Measurements from ENCODE around the gene LMBR1. TPM values are rescaled to one million over a fixed set of nuclear protein-coding genes. Genes with fewer than 3 reads are reported as not detected.
"Not testable (repeated sequence)": the region's sequence is repeated elsewhere in the genome, so short reads cannot be mapped to it uniquely, and the experiment has no call there.

Gene LMBR1
- polyA plus RNA-seq, 3 donors: 45.2 to 48.0 (median 45.4) TPM

DNA sequence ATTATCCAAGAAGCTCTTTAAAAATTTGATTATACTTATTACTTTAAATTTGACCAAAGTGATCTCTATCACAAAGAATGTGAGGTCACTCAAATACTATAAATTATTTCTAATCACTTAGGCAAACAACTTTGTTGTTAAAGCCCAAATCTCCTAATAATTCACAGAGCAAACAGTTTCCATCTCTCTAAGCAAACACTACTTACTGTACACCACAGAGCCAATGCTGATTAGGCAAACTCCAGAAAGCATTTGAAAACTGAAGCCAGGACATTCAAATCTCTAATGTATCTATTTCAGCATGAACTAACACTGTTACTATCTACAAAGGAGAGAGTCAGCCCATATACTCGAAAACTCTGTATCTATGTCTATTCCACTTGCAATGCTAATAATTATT lies 145.3 kb downstream of the LMBR1 start:
- DNase-seq (ENCODE audit: extremely low read depth in 1 of 11, low read depth in 9 of 11, low spot score in 4 of 11): no peak

DNA sequence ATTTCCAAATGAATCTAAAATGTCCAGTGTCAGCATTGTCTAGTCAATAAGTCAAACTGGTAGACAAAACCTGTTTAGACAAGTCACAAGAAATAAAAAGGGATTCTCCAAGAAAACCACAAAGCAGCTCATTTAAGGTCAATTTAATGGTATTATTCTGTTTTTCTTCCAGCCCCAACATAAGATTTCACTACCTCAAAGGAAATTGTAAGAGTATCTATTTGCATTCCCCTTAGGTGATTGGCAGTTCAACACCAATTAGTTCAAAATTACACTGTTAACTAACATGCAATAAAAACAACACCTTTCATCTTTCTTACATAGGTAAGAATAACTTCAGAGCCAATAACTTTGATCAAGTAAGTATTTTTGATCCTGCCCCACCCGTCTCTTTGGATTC lies 146.1 kb downstream of the LMBR1 start:
- DNase-seq (ENCODE audit: extremely low read depth in 1 of 11, low read depth in 9 of 11, low spot score in 4 of 11): no peak

DNA sequence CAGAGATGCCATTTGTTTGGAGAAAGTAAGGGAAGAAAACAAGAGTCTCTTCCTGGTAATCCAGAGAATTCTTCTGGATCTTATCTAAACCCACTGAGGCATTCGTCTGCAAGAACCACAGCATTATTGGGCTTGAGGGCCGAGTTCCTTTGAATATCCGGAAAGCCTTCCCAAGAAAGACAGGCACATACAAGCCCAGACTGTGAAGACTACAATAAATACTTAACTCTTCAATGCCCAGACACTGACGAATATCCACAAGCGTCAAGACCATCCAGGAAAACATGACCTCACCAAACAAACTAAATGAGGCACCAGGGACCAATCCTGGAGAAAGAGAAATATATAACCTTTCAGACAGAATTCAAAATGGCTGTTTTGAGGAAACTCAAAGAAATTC lies 153.4 kb downstream of the LMBR1 start:
- no peak for DNase-seq (ENCODE audit: extremely low read depth in 1 of 11, low read depth in 9 of 11, low spot score in 4 of 11)

DNA sequence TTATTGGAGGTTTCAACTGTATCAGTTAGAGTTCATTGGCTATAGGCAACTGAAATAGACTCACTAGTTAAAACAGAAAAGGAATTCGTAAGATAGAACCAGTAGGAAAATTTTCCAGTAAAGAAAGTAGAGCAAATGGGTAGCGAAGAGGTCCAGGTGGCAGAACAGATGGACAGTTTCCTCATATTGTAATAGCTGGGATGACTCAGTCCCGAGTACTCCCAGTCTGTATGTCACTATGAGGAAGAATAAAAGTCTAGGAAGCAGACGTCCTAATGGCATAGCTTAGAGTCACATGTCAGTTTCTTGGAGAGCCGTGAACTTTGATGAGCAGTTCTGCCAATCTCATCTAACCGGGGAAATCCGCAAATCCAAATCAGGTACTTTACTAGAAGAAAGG lies 157.1 kb downstream of the LMBR1 start:
- no peak for DNase-seq (ENCODE audit: extremely low read depth in 1 of 11, low read depth in 9 of 11, low spot score in 4 of 11)

DNA sequence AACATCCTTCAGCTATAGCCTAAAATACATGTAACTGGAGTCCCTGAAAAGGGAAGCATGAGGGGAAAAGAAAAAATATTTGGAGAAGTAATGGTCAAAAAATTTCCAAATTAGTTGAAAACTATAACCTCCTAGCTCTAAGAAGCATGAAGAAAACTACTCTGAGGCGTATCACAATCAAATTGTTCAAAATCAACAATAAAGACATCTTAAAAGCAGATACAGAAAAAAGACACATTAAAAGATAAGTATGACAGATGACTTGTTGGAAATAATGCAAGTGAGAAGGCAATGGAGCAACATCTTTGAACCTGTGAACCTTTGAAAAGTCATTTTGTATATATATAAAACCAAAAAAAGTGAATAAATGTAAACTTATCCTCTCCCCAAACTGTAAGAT lies 159.3 kb downstream of the LMBR1 start:
- DNase-seq (ENCODE audit: extremely low read depth in 1 of 11, low read depth in 9 of 11, low spot score in 4 of 11): no peak

DNA sequence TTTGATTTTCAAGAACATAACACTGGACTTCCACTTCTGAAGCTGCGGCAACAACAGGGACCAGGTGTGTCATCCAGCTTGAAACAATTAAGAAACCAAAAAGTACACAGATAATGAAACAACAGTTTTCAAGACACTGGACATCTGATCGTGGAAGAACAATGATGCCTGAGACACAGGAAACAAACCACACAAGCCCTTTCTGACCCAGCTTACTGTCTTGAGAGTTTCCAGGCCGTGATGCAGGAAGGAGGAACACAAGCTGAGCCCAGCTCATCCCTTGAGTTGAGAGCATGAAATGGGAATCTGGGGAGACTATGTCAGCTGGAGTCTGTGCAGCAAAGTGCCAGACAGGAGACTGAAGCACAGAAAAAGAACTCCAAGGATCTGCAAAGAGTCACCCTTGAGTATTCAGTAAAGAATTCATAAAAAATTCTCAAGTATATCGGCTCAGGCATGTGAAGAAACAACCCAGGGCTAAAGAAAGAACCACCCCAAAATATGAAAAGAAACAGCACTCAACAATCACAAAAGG lies 160.8 kb downstream of the LMBR1 start:
- no peak for DNase-seq (ENCODE audit: extremely low read depth in 1 of 11, low read depth in 9 of 11, low spot score in 4 of 11)

DNA sequence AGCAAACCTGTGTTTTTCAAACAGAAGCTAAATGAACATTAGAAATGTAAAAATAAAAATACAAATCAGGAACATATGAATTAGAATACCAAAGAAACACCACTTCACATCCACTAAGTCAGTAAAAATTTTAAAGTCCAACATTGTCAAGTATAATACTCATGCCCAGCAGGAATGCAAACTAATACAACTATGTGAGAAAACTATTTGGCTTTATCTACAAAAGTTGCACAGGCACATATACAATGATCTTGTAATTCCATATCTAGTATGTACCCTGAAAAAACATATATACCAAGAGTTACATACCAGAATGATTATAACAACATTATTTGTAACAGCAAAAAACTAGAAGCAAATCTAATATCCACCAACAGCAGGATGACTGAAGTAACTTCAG lies 161.3 kb downstream of the LMBR1 start:
- DNase-seq (ENCODE audit: extremely low read depth in 1 of 11, low read depth in 9 of 11, low spot score in 4 of 11): no peak

DNA sequence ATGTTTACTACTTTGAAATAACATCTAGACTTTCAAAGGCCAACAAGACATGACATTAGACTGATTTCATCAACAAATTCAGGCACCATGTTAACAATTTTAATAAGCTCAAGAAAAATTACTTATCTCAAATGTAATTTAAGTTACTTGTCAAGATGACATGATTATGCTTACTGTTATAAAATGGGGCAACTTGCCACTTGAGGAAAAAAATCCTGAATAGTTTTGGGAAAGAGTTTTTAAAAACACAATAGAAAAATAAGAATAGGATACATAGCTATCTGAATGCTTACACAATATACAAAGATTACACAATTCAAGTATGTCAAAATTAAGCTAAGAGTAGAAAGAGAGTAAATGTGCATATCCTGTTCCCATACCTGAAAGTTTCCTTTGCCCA lies 167.0 kb downstream of the LMBR1 start:
- DNase-seq (ENCODE audit: extremely low read depth in 1 of 11, low read depth in 9 of 11, low spot score in 4 of 11): no peak

DNA sequence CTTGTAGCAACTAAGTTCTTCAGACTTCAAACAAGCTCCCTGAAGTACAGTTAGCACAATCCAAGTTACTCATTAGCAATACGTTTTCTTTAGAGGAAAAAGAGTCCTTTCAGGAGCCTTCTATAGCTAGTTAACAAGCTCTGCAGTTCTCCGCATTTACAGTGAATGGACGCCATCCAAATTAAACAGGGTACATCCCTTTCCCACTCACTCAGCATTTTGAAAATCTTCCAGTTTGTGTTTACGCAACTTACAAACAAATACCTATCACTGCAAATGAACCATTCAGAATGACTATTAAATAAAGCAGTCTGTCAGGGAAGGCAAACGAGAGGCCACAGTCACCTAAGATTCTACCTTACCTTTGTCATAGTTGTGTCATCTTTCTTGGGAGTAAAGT lies 167.9 kb downstream of the LMBR1 start:
- DNase-seq (ENCODE audit: extremely low read depth in 1 of 11, low read depth in 9 of 11, low spot score in 4 of 11): peak in 1 of 11 donors; percentile 2

DNA sequence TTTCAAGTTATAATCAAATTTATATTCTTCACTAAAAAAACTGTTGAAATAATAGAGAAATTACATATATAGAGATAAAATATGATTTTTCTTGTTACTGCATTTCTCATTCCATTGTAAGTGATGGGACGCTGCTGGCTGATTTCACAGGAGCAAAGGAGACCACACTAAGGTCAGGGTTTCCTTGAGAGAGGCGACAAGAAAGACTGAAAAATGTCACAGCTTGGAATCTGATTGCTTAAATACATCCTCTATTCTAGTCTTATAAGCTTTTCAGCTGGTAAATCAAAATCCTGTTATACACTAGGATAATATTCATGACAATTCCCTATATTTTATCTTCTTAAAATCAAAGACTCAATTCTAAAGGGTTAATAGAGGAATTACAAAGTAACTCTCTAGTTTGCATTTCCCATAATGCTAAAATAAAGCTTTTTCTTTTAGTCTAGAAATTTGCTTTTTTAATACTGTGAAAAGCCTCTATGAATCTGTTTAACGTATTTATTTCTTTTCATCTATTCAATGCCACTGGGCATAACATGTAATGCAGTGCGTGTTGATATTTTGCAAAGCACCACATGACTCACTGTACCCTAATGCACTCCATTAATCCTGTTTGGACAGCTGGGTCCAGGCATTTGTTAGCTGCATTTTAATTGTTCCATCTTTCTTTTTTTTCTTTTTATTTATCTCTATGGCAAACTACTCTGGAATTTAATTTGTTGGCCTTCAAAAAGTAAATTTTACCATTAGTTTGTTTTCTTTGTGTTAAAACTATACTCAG lies 170.7 kb downstream of the LMBR1 start:
- no peak for DNase-seq (ENCODE audit: extremely low read depth in 1 of 11, low read depth in 9 of 11, low spot score in 4 of 11)

DNA sequence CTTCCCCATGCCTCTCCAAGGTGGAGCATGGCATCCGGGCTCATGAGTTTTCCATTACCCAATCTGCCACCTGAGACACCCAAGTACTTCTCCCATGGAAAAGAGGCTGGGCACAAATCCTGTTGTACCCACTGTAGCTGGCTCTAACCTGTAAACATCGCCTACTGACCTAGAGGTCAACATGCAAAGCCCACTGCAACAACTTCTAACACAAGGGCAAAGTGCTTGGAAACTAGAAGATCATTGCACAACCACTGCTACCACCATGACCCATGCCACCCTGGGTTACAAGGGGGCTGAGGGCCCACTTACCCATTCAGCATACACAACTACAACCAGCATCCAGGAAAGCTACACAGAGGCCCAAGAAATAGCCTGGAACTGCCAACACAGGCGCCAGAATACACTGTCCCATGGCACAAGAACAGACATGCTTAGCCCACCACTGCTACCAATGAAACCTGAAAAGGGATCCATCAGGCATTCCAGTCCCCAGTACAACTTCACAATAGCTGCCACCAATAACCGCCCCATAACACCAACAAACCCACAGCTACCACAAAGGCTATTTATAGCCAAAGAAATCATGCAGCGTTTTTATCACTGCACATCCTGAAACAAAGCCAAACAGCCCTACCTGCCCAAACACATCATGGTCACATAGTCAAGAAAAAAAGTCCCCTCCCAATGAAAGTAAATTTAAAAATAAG lies 189.1 kb downstream of the LMBR1 start:
- DNase-seq (ENCODE audit: extremely low read depth in 1 of 11, low read depth in 9 of 11, low spot score in 4 of 11): no peak

DNA sequence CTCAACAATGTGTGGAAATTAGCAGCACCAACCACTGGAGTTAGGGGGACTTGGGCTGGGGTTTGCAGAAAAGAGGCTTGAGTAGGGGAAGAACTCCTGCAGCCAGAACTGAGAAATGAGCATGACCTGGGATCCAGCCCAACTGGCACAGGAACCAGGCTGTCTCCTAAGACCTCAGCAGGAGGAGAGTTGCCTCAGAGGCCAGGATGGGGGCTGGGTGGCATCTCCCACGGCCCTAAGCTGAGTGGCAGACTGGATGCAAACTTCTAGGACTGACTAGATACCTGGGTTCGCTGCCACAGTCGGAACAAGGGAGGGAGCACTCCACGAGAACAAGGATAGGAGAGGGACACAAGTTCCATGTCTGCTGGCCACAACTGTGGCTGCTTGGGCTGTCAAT lies 189.8 kb downstream of the LMBR1 start:
- no peak for DNase-seq (ENCODE audit: extremely low read depth in 1 of 11, low read depth in 9 of 11, low spot score in 4 of 11)

DNA sequence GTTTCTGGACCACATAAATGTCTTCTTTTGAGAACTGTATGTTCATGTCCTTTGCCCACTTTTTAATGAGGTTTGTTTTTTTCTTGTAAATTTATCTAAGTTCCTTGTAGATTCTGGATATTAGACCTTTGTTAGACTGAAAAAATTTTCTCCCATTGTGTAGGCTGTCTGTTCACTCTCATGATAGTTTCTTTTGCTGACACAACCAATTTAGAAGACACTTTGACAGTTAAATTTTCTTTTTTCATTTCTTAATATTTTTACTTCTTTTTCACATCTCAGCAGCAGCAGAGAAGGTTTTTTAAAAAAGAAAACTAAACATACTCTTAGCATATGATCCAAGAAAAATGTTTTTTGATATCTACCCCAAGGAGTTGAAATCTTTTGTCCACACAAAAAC lies 190.6 kb downstream of the LMBR1 start:
- DNase-seq (ENCODE audit: extremely low read depth in 1 of 11, low read depth in 9 of 11, low spot score in 4 of 11): no peak

DNA sequence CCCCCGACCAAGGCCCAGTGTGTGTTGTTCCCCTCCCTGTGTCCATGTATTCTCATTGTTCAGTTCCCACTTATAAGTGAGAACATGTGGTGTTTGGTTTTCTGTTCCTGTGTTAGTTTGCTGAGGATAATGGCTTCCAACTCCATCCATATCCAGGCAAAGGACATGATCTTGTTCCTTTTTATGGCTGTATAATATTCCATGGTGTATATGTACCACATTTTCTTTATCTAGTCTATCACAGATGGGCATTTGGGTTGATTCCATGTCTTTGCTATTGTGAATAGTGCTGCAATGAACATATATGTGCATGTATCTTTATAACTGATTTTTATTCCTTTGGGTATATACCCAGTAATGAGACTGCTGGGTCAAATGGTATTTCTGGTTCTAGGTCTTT lies 191.2 kb downstream of the LMBR1 start:
- not testable (repeated sequence) for DNase-seq (ENCODE audit: extremely low read depth in 1 of 11, low read depth in 9 of 11, low spot score in 4 of 11)

DNA sequence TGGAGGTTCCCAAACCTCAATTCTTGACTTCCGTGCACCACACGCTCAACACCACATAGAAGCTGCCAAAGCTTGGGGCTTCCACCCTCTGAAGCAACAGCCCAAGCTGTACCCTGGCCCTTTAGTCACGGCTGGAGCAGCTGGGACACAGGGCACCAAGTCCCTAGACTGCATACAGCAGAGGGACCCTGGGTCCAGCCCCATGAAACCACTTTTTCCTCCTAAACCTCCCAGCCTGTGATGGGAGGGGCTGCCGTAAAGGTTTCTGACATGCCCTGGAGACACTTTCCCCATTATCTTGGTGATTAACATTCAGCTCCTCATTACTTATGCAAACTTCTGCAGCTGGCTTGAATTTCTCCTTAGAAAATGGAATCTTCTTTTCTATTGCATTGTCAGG lies 194.5 kb downstream of the LMBR1 start:
- not testable (repeated sequence) for DNase-seq (ENCODE audit: extremely low read depth in 1 of 11, low read depth in 9 of 11, low spot score in 4 of 11)

DNA sequence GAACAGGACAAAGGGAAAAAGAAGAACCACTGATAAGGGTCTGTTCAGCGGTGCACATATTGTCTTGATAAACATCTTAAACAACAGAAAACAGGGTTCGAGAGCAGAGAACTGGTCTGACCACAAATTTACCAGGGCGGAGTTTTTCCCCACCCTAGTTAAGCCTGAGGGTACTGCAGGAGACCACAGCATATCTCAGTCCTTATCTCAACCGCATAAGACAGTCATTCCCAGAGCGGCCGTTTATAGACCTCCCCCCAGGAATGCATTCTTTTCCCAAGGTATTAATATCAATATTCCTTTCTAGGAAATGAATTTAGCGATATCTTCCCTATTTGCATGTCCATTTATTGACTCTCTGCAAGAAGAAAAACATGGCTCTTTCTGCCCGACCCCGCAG lies 195.7 kb downstream of the LMBR1 start:
- not testable (repeated sequence) for DNase-seq (ENCODE audit: extremely low read depth in 1 of 11, low read depth in 9 of 11, low spot score in 4 of 11)

DNA sequence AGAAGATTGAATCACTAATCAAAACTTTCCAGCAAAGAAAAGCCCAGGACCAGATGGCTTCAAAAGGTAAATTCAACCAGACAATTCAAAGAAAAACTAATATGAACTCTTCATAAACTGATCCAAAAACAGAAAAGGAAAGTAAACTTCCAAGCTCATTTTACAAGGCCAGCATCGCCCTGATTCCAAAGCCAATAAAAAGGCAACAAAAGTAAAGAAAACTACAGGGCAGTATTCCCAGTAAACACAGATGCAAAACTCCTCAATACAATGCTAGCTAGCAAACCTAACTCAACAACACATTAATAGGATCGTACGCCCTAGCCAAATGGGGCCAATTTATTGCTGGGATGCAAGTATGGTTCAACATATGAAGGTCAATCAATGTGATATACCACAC lies 199.4 kb downstream of the LMBR1 start:
- no peak for DNase-seq (ENCODE audit: extremely low read depth in 1 of 11, low read depth in 9 of 11, low spot score in 4 of 11)

DNA sequence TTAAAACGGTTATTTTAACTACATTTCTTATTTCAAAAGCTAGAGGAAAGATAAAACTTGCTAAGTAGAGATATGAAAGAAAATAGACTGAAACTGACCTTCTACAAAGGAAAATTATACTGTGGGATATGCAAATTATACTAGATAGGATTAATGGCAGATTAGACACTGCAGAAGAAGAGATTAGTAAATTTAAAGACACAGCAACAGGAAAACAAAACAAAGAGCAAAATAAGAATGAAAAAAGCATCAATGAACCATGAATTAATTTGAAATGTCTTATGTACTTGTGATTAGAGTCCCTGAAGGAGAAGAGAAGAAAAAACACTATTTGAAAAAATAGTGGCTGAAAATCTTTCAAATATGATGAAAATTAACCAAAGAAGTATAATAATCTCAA lies 200.1 kb downstream of the LMBR1 start:
- DNase-seq (ENCODE audit: extremely low read depth in 1 of 11, low read depth in 9 of 11, low spot score in 4 of 11): no peak

DNA sequence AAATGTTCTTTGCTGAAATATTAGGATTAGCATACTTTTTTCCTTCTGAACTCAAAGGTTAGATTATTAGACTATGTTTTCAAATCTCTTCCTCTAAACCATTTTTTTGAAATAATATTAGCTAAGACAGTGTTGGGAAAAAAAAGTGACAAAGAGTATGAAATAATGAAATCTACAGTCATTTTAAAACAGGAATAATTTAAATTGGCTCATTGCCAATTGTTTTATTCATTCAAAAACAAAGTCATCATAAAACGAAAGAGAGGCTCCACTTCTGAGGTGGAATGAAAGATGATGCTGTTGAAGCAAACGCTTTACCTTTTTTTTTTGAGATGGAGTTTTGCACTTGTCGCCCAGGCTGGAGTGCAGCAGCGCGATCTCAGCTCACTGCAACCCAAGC lies 201.2 kb downstream of the LMBR1 start:
- no peak for DNase-seq (ENCODE audit: extremely low read depth in 1 of 11, low read depth in 9 of 11, low spot score in 4 of 11)

DNA sequence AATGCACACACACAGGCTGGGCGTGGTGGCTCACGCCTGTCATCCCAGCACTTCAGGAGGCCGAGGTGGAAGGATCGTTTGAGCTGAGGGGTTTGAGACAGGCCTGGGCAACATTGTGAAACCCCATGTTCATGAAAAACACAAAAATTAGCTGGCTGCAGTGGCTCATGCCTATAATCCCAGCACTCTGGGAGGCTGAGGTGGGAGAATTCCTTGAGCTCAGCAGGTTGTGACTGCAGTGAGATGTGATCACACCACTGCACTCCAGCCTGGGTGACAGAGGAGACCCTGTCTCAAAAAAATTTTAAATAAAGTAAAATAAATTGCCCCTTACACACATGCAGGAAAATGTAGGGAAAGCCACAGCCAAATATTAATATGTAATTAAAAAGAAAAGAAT lies 208.3 kb downstream of the LMBR1 start:
- DNase-seq (ENCODE audit: extremely low read depth in 1 of 11, low read depth in 9 of 11, low spot score in 4 of 11): peak in 2 of 11 donors; percentile 7 to 35

DNA sequence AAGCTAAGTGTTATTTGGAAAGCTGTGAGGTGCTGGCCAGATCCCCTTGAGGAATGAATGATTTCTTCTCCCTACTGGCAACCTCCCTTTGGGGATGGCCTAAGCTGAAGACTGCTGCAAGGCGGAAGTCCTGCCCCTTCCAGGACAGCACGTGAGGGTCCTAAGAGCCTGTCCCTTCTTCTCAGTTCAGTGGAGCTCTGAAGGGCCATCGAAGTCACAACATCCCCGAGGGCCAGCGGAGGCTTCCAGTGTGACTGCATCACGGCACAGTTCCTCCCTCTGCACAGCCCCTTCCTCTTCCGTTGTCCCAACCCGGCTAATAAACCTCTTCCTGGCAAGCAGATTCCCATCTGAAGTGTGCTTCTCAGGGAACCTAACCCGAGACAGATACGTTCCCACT lies 208.7 kb downstream of the LMBR1 start:
- no peak for DNase-seq (ENCODE audit: extremely low read depth in 1 of 11, low read depth in 9 of 11, low spot score in 4 of 11)
